WTC11 (cell line): ENCODE measurements around the gene COX5A. TPM values are rescaled to one million over a fixed set of nuclear protein-coding genes. Genes with fewer than 3 reads are reported as not detected.

Experiments
- ATAC-seq: fragments of 200-7000 bp; cut with Tn5 transposase; 2 replicates; pipeline ENCODE4 v1.10.0; 2021; ENCODE audit warnings: mild to moderate bottlenecking, moderate library complexity
- CTCF ChIA-PET: fragments of 300-600 bp; sonication (Branson Sonifier 250); formaldehyde crosslinking; loops from one replicate; lab custom pipeline; 2021; ENCODE audit warnings: antibody characterized with exemption; lab: Charles Lee
- POLR2A ChIA-PET: fragments of 350-600 bp; sonication (Branson Sonifier 250); formaldehyde crosslinking; loops from one replicate; lab custom pipeline; 2021; ENCODE audit warnings: antibody characterized with exemption; lab: Charles Lee
- DNase-seq: peaks from one replicate; pipeline ENCODE4 v3.0.0; 2021; ENCODE audit warnings: low spot score
- H3K27ac Mint-ChIP-seq: 2 replicates; pipeline ENCODE4 v1.8.0; 2021; ENCODE audit warnings: mixed read lengths
- H3K27me3 Mint-ChIP-seq: 2 replicates; pipeline ENCODE4 v1.8.0; 2021; ENCODE audit warnings: low read depth, mild to moderate bottlenecking, moderate library complexity, mixed read lengths
- H3K36me3 Mint-ChIP-seq: 2 replicates; pipeline ENCODE4 v1.8.0; 2021; ENCODE audit warnings: mixed read lengths
- H3K4me1 Mint-ChIP-seq: 2 replicates; pipeline ENCODE4 v1.8.0; 2022; ENCODE audit warnings: mixed read lengths
- H3K4me3 Mint-ChIP-seq: 2 replicates; pipeline ENCODE4 v1.8.0; 2021; ENCODE audit warnings: mild to moderate bottlenecking, moderate library complexity, mixed read lengths
- H3K9me3 Mint-ChIP-seq: 2 replicates; pipeline ENCODE4 v1.8.0; 2021; ENCODE audit warnings: mixed read lengths
- ATF1 ChIP-seq: sonication (generic); formaldehyde crosslinking; IDR thresholded peaks from 2 replicates; pipeline ENCODE4 v1.8.1; 2023; ENCODE audit warnings: mild to moderate bottlenecking, moderate library complexity, missing genetic modification reagents
- FOXJ3 ChIP-seq: sonication (generic); formaldehyde crosslinking; IDR thresholded peaks from 2 replicates; pipeline ENCODE4 v1.9.0; 2021; ENCODE audit warnings: missing genetic modification reagents, mild to moderate bottlenecking, borderline replicate concordance
- GRHL2 ChIP-seq: fragments of 250-450 bp; sonication (Bioruptor Pico); IDR thresholded peaks from 2 replicates; pipeline ENCODE4 v1.8.0; 2022; ENCODE audit warnings: mild to moderate bottlenecking, moderate library complexity; ENCODE audit not compliant: insufficient replicate concordance, severe bottlenecking
- KAT7 ChIP-seq: sonication (generic); formaldehyde crosslinking; IDR thresholded peaks from 2 replicates; pipeline ENCODE4 v1.8.1; 2023; ENCODE audit warnings: missing genetic modification reagents, mild to moderate bottlenecking, borderline replicate concordance
- NFATC4 ChIP-seq: fragments of 250-450 bp; sonication (Bioruptor Pico); IDR thresholded peaks from 2 replicates; pipeline ENCODE4 v1.9.0; 2021; ENCODE audit warnings: mild to moderate bottlenecking
- NFE2L1 ChIP-seq: sonication (generic); formaldehyde crosslinking; IDR thresholded peaks from 2 replicates; pipeline ENCODE4 v1.8.1; 2023; ENCODE audit warnings: missing genetic modification reagents
- OVOL2 ChIP-seq: fragments of 250-450 bp; sonication (Bioruptor Pico); IDR thresholded peaks from 2 replicates; pipeline ENCODE4 v1.9.0; 2021; ENCODE audit warnings: mild to moderate bottlenecking, borderline replicate concordance
- SMAD3 ChIP-seq: sonication (generic); formaldehyde crosslinking; IDR thresholded peaks from 2 replicates; pipeline ENCODE4 v1.8.0; 2022; ENCODE audit warnings: missing genetic modification reagents, mild to moderate bottlenecking, borderline replicate concordance
- SOX15 ChIP-seq: fragments of 250-450 bp; sonication (Bioruptor Pico); IDR thresholded peaks from 2 replicates; pipeline ENCODE4 v1.9.0; 2021; ENCODE audit warnings: mild to moderate bottlenecking
- TCF7 ChIP-seq: sonication (generic); formaldehyde crosslinking; IDR thresholded peaks from 2 replicates; pipeline ENCODE4 v1.8.0; 2022; ENCODE audit warnings: mild to moderate bottlenecking, low read depth, missing genetic modification reagents, moderate library complexity
- TEAD4 ChIP-seq: sonication (generic); formaldehyde crosslinking; IDR thresholded peaks from 2 replicates; pipeline ENCODE4 v1.8.0; 2022; ENCODE audit warnings: mild to moderate bottlenecking, missing genetic modification reagents
- ZNF423 ChIP-seq: fragments of 250-450 bp; sonication (Bioruptor Pico); IDR thresholded peaks from 2 replicates; pipeline ENCODE4 v2.1.2; 2022; ENCODE audit warnings: mild to moderate bottlenecking, moderate library complexity
- total RNA-seq: library from RNA; stranded (reverse); gene quantifications from 3 replicates; pipeline ENCODE4 v1.2.3, GENCODE V29; 2021
- TF ChIP-seq, protein P1 (sequence below): fragments of 250-450 bp; sonication (Bioruptor Pico); IDR thresholded peaks from 2 replicates; pipeline ENCODE4 v1.9.0; 2021; ENCODE audit warnings: moderate library complexity, mild to moderate bottlenecking, inconsistent platforms, borderline replicate concordance
- TF ChIP-seq, protein P2 (sequence below): sonication (generic); formaldehyde crosslinking; IDR thresholded peaks from 2 replicates; pipeline ENCODE4 v1.8.1; 2023; ENCODE audit warnings: mild to moderate bottlenecking, missing genetic modification reagents
- TF ChIP-seq, protein P3 (sequence below): sonication (generic); formaldehyde crosslinking; IDR thresholded peaks from 2 replicates; pipeline ENCODE4 v1.8.0; 2023; ENCODE audit warnings: mild to moderate bottlenecking, missing genetic modification reagents
- TF ChIP-seq, protein P4 (sequence below): sonication (generic); formaldehyde crosslinking; IDR thresholded peaks from 2 replicates; pipeline ENCODE4 v1.8.0; 2022; ENCODE audit warnings: mild to moderate bottlenecking, missing genetic modification reagents
- TF ChIP-seq, protein P5 (sequence below): sonication (generic); formaldehyde crosslinking; IDR thresholded peaks from 2 replicates; pipeline ENCODE4 v1.8.0; 2022; ENCODE audit warnings: mild to moderate bottlenecking, missing genetic modification reagents
- TF ChIP-seq, protein P6 (sequence below): sonication (generic); formaldehyde crosslinking; IDR thresholded peaks from 2 replicates; pipeline ENCODE4 v1.8.1; 2022; ENCODE audit warnings: mild to moderate bottlenecking, moderate library complexity, missing genetic modification reagents
- TF ChIP-seq, protein P7 (sequence below): sonication (generic); formaldehyde crosslinking; IDR thresholded peaks from 2 replicates; pipeline ENCODE4 v1.8.1; 2022; ENCODE audit warnings: low read depth, missing genetic modification reagents, borderline replicate concordance
- TF ChIP-seq, protein P8 (sequence below): sonication (generic); formaldehyde crosslinking; IDR thresholded peaks from 2 replicates; pipeline ENCODE4 v1.8.1; 2023; ENCODE audit warnings: mild to moderate bottlenecking, missing genetic modification reagents, borderline replicate concordance
- TF ChIP-seq, protein P9 (sequence below): sonication (generic); formaldehyde crosslinking; IDR thresholded peaks from 2 replicates; pipeline ENCODE4 v1.8.1; 2022; ENCODE audit warnings: low read depth, mild to moderate bottlenecking, moderate library complexity, missing genetic modification reagents, borderline replicate concordance

Gene COX5A
- total RNA-seq, 1 experiment from 2014 or later = 354 TPM

DNA sequence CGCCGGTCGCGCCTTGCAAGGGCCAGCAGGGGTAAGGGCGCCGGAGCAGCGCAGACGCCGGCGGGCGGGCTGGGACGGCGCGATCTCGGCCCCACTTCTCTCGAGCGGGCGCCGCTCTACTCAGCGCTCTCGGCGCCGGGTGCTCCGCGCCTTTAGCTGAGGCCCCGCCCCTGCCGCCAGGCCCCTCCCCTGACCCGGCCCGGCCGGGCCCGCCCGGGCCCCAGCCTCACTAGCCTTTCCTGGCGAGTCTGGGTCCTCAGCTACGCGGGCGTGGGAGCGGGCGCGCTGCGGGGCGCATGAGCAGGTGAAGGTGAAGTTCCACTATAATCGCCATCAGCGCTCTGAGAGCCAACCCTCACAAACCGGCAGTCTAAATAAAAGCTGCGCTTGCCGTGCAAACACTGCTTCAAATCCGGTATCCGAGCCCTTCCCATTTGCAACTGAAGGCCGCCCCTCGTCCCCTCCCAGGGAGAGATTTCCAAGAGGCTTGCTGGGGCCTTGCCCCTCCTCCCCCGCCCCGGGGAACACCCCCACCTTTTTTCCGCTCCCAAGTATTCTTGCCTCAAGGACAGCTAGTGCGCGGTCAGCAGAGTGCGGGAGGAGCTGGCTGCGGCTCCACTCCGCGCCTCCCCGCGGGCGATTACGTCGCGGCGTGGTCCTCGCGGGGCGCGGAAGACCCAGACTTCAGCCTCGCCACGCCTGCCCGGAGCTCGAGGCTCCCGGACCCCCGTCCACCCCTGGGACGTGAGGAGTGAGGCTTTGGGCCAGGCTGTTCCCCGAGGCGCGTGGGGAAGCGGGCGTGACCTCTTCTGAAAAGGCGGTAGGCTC is 19.0 kb upstream of the COX5A start, which contains the start of gene RPP25:
TSS of gene RPP25 (minus strand) at position 125 of the 828 bp plus-strand sequence. CDS start 189 bp downstream, outside the sequence.
- peak within 1 kb of the TSS; percentile 78; the same call in 1 of the 2 replicates for H3K27ac Mint-ChIP-seq
- peaks cover 56% of the 10 kb centered on the region for H3K27me3 Mint-ChIP-seq
- peaks cover 38% of the 10 kb centered on the region for H3K4me1 Mint-ChIP-seq
- no peaks in the 10 kb centered on the region for H3K36me3 Mint-ChIP-seq
- ATAC-seq (peak; percentile 79), DNase-seq (peak; percentile 86)
- H3K4me3 Mint-ChIP-seq = peak within 1 kb of the TSS; percentile 88
- ChIA-PET POLR2A (interaction anchor here (0.6 to 2.1 kb wide), 8 partner anchors 31 to 109 kb away, joined by 3 to 14 read pairs (median 3); partner anchors contain the start of genes PPCDC and SCAMP5), CTCF (interaction anchor here (0.8 to 4.0 kb wide), 18 partner anchors 11 to 351 kb away, joined by 3 to 24 read pairs (median 4); partner anchors contain the start of genes C15orf39, CPLX3, PPCDC and SCAMP5)
- no peaks in the 10 kb centered on the region for H3K9me3 Mint-ChIP-seq
- TF ChIP-seq NFATC4 (CRISPR knock-in tag) (0 out of 2 replicates have a peak, but pooled peaks have one; percentile 34), OVOL2 (no peak), TCF7 (CRISPR knock-in tag) (no peak), NFE2L1 (no peak), ZNF423 (CRISPR knock-in tag) (no peak), KAT7 (CRISPR knock-in tag) (peak; percentile 40; the same call in 1 of the 2 replicates), SOX15 (no peak), ATF1 (no peak), GRHL2 (CRISPR knock-in tag) (no peak), FOXJ3 (CRISPR knock-in tag) (0 out of 2 replicates have a peak, but pooled peaks have one; percentile 48), TEAD4 (no peak), SMAD3 (CRISPR knock-in tag) (peak; percentile 63)
- TF ChIP-seq, protein P1, sequence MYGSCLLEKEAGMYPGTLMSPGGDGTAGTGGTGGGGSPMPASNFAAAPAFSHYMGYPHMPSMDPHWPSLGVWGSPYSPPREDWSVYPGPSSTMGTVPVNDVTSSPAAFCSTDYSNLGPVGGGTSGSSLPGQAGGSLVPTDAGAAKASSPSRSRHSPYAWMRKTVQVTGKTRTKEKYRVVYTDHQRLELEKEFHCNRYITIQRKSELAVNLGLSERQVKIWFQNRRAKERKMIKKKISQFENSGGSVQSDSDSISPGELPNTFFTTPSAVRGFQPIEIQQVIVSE (CRISPR knock-in tag) = no peak
- TF ChIP-seq, protein P2, sequence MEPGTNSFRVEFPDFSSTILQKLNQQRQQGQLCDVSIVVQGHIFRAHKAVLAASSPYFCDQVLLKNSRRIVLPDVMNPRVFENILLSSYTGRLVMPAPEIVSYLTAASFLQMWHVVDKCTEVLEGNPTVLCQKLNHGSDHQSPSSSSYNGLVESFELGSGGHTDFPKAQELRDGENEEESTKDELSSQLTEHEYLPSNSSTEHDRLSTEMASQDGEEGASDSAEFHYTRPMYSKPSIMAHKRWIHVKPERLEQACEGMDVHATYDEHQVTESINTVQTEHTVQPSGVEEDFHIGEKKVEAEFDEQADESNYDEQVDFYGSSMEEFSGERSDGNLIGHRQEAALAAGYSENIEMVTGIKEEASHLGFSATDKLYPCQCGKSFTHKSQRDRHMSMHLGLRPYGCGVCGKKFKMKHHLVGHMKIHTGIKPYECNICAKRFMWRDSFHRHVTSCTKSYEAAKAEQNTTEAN = 0 out of 2 replicates have a peak, but pooled peaks have one; percentile 48
- TF ChIP-seq, protein P3, sequence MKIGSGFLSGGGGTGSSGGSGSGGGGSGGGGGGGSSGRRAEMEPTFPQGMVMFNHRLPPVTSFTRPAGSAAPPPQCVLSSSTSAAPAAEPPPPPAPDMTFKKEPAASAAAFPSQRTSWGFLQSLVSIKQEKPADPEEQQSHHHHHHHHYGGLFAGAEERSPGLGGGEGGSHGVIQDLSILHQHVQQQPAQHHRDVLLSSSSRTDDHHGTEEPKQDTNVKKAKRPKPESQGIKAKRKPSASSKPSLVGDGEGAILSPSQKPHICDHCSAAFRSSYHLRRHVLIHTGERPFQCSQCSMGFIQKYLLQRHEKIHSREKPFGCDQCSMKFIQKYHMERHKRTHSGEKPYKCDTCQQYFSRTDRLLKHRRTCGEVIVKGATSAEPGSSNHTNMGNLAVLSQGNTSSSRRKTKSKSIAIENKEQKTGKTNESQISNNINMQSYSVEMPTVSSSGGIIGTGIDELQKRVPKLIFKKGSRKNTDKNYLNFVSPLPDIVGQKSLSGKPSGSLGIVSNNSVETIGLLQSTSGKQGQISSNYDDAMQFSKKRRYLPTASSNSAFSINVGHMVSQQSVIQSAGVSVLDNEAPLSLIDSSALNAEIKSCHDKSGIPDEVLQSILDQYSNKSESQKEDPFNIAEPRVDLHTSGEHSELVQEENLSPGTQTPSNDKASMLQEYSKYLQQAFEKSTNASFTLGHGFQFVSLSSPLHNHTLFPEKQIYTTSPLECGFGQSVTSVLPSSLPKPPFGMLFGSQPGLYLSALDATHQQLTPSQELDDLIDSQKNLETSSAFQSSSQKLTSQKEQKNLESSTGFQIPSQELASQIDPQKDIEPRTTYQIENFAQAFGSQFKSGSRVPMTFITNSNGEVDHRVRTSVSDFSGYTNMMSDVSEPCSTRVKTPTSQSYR (CRISPR knock-in tag) = 0 out of 2 replicates have a peak, but pooled peaks have one; percentile 17
- TF ChIP-seq, protein P4, sequence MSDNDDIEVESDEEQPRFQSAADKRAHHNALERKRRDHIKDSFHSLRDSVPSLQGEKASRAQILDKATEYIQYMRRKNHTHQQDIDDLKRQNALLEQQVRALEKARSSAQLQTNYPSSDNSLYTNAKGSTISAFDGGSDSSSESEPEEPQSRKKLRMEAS = peak; percentile 78
- TF ChIP-seq, protein P5, sequence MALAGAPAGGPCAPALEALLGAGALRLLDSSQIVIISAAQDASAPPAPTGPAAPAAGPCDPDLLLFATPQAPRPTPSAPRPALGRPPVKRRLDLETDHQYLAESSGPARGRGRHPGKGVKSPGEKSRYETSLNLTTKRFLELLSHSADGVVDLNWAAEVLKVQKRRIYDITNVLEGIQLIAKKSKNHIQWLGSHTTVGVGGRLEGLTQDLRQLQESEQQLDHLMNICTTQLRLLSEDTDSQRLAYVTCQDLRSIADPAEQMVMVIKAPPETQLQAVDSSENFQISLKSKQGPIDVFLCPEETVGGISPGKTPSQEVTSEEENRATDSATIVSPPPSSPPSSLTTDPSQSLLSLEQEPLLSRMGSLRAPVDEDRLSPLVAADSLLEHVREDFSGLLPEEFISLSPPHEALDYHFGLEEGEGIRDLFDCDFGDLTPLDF = peak; percentile 78; the same call in 1 of the 2 replicates
- TF ChIP-seq, protein P6, sequence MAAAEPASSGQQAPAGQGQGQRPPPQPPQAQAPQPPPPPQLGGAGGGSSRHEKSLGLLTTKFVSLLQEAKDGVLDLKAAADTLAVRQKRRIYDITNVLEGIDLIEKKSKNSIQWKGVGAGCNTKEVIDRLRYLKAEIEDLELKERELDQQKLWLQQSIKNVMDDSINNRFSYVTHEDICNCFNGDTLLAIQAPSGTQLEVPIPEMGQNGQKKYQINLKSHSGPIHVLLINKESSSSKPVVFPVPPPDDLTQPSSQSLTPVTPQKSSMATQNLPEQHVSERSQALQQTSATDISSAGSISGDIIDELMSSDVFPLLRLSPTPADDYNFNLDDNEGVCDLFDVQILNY (CRISPR knock-in tag) = no peak; the same call in 1 of the 2 replicates
- TF ChIP-seq, protein P7, sequence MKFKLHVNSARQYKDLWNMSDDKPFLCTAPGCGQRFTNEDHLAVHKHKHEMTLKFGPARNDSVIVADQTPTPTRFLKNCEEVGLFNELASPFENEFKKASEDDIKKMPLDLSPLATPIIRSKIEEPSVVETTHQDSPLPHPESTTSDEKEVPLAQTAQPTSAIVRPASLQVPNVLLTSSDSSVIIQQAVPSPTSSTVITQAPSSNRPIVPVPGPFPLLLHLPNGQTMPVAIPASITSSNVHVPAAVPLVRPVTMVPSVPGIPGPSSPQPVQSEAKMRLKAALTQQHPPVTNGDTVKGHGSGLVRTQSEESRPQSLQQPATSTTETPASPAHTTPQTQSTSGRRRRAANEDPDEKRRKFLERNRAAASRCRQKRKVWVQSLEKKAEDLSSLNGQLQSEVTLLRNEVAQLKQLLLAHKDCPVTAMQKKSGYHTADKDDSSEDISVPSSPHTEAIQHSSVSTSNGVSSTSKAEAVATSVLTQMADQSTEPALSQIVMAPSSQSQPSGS = no peak
- TF ChIP-seq, protein P8, sequence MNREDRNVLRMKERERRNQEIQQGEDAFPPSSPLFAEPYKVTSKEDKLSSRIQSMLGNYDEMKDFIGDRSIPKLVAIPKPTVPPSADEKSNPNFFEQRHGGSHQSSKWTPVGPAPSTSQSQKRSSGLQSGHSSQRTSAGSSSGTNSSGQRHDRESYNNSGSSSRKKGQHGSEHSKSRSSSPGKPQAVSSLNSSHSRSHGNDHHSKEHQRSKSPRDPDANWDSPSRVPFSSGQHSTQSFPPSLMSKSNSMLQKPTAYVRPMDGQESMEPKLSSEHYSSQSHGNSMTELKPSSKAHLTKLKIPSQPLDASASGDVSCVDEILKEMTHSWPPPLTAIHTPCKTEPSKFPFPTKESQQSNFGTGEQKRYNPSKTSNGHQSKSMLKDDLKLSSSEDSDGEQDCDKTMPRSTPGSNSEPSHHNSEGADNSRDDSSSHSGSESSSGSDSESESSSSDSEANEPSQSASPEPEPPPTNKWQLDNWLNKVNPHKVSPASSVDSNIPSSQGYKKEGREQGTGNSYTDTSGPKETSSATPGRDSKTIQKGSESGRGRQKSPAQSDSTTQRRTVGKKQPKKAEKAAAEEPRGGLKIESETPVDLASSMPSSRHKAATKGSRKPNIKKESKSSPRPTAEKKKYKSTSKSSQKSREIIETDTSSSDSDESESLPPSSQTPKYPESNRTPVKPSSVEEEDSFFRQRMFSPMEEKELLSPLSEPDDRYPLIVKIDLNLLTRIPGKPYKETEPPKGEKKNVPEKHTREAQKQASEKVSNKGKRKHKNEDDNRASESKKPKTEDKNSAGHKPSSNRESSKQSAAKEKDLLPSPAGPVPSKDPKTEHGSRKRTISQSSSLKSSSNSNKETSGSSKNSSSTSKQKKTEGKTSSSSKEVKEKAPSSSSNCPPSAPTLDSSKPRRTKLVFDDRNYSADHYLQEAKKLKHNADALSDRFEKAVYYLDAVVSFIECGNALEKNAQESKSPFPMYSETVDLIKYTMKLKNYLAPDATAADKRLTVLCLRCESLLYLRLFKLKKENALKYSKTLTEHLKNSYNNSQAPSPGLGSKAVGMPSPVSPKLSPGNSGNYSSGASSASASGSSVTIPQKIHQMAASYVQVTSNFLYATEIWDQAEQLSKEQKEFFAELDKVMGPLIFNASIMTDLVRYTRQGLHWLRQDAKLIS = 0 out of 2 replicates have a peak, but pooled peaks have one; percentile 18
- TF ChIP-seq, protein P9, sequence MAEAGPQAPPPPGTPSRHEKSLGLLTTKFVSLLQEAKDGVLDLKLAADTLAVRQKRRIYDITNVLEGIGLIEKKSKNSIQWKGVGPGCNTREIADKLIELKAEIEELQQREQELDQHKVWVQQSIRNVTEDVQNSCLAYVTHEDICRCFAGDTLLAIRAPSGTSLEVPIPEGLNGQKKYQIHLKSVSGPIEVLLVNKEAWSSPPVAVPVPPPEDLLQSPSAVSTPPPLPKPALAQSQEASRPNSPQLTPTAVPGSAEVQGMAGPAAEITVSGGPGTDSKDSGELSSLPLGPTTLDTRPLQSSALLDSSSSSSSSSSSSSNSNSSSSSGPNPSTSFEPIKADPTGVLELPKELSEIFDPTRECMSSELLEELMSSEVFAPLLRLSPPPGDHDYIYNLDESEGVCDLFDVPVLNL (CRISPR knock-in tag) = no peak
